Adrenal gland (tissue), 12 donors: ENCODE measurements around the gene EIF4E. TPM values are rescaled to one million over a fixed set of nuclear protein-coding genes. Genes with fewer than 3 reads are reported as not detected.
A peak's percentile ranks its signal among the peaks of the same experiment; 100 is the strongest.
"Not testable (repeated sequence)": the region's sequence is repeated elsewhere in the genome, so short reads cannot be mapped to it uniquely, and the experiment has no call there.

Source experiments
- DNase-seq, 7 donors: peaks; one replicate each; pipeline ENCODE4 v3.0.0-alpha.2; 2019 to 2020
- H3K27ac ChIP-seq, 5 donors: fragments of 200-600 bp; sonication (generic) in 4 of 5; 1 replicate in 3 of 5; 2 replicates in 2 of 5; pipeline versions ENCODE4 v1.5.1 to v1.8.0; 2016 to 2020; ENCODE audit warnings: mild to moderate bottlenecking in 1 of 5
- H3K27me3 ChIP-seq: fragments of 200-600 bp; 2 replicates; pipeline ENCODE4 v1.8.0; 2021
- H3K36me3 ChIP-seq, 2 donors: fragments of 200-600 bp; replicated peaks in 1 of 2; 1 replicate in 1 of 2; 2 replicates in 1 of 2; pipeline versions ENCODE4 v1.5.1 to v1.8.0; 2018 to 2022
- H3K4me1 ChIP-seq, 2 donors: fragments of 200-600 bp; replicated peaks in 1 of 2; 1 replicate in 1 of 2; 2 replicates in 1 of 2; pipeline versions ENCODE4 v1.5.1 to v1.8.0; 2018 to 2021
- H3K4me3 ChIP-seq, 4 donors: fragments of 200-600 bp; sonication (generic) in 3 of 4; one replicate each; pipeline ENCODE4 v1.5.1; 2016 to 2018
- H3K9me3 ChIP-seq, 3 donors: fragments of 200-600 bp; sonication (generic) in 1 of 3; replicated peaks in 1 of 3; 1 replicate in 2 of 3; 2 replicates in 1 of 3; pipeline versions ENCODE4 v1.5.1 to v1.8.0; 2016 to 2021
- POLR2A ChIP-seq, 2 donors: fragments of 450-650 bp; IDR thresholded peaks; one replicate each; pipeline ENCODE4 v1.6.1; 2017; ENCODE audit warnings: antibody characterized with exemption in 2 of 2, mild to moderate bottlenecking in 2 of 2, moderate library complexity in 1 of 2
- WGBS, 4 donors: extraction: QIAGEN DNeasy Blood & Tissue Kit in 2 of 4; methylation state at CpG; one replicate each; pipeline versions ENCODE4 v1.1.5 to v1.1.7; 2013 to 2017; 5-methylcytosine and 5-hydroxymethylcytosine counted together
- intact Hi-C, 2 donors: fragments of 100-400 bp; cut with DNase I; formaldehyde crosslinking; loops; one replicate each; pipeline versions ENCODE4 v1.14.1 to v1.15.0; 2022 to 2023
- polyA plus RNA-seq, 3 donors: library from polyadenylated mRNA; stranded (reverse); fragments of 200-250 nt in 2 of 3; fragments of 350-450 nt in 1 of 3; fragmentation: Illumina TruSeq in 1 of 3; extraction: RNeasy Lipid Tissue Mini Kit (QIAGEN cat#74804) in 1 of 3; gene quantifications; one replicate each; pipeline ENCODE4 v1.2.3, GENCODE V29; 2013 to 2014
- total RNA-seq, 9 donors: library from RNA; depleted of rRNA in 4 of 9; stranded (reverse); fragments of >200 nt in 4 of 9; fragments of 120-200 nt in 1 of 9; fragmentation: NEBNext Ultra II Directional in 1 of 9; extraction: Animal tissue kit (Norgen Biotek cat#: 25700) in 1 of 9; gene quantifications; one replicate each; pipeline versions ENCODE4 v1.1.0 to v1.2.4, GENCODE V29; 2013 to 2023
- TF ChIP-seq, protein P1 (sequence below), 6 experiments: fragments of 450-650 bp in 4 of 6; fragments of 200-600 bp in 2 of 6; sonication (generic) in 1 of 6; IDR thresholded peaks; 1 replicate in 5 of 6; 2 replicates in 1 of 6; pipeline versions ENCODE4 v1.5.1 to v1.8.0; 2016 to 2021; ENCODE audit warnings: antibody characterized with exemption in 6 of 6, mild to moderate bottlenecking in 2 of 6, moderate library complexity in 1 of 6
- donor health status: healthy with polysubstance abuse.
- donor health status: Bipolar disorder and iron deficiency.
- donor health status: DM: yes; HTN: yes; CAD: no.
- donor health status: DM: no; HTN: no; CAD: no.
- donor health status: DM: no; HTN: no; CAD: no.
- donor health status: DM: yes; HTN: yes; CAD: no.

The EIF4E gene
- total and polyA plus RNA-seq, 12 donors: 5.9 to 169 (median 66.8) TPM

DNA sequence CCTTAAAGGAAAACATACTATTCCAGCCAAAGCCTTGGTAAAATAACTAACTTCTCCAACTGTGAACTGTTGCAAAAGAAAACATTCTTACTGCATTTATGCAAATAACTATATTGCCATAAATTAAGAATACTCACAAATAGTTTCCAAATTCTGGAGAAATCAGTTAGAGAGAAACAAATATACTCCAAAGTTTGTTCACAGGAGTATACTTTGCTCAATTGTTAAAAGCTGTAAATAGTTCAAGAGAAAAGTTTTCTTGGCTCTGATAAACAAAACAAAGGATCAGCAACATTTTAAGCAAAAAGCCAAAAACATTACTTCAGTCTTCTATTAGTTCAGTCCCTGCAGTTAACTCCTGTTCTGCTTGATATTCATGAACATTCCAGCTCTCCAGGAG lies 83.0 kb downstream of the EIF4E start:
- no peak for DNase-seq
- H3K36me3 ChIP-seq: no peaks in the 10 kb centered on the region
- no peaks in the 10 kb centered on the region for H3K27me3 ChIP-seq
- H3K4me1 ChIP-seq: no peaks in the 10 kb centered on the region
- H3K27ac ChIP-seq: no peak overlapping the region
- intact Hi-C loops: no loop called here
- TF ChIP-seq, protein P1, sequence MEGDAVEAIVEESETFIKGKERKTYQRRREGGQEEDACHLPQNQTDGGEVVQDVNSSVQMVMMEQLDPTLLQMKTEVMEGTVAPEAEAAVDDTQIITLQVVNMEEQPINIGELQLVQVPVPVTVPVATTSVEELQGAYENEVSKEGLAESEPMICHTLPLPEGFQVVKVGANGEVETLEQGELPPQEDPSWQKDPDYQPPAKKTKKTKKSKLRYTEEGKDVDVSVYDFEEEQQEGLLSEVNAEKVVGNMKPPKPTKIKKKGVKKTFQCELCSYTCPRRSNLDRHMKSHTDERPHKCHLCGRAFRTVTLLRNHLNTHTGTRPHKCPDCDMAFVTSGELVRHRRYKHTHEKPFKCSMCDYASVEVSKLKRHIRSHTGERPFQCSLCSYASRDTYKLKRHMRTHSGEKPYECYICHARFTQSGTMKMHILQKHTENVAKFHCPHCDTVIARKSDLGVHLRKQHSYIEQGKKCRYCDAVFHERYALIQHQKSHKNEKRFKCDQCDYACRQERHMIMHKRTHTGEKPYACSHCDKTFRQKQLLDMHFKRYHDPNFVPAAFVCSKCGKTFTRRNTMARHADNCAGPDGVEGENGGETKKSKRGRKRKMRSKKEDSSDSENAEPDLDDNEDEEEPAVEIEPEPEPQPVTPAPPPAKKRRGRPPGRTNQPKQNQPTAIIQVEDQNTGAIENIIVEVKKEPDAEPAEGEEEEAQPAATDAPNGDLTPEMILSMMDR (IDR thresholded peaks at IDR 0.05): no peak
- no peak for TF ChIP-seq POLR2A (IDR thresholded peaks at IDR 0.05)
- H3K4me3 ChIP-seq: no peak overlapping the region
- H3K9me3 ChIP-seq: peaks cover 0 to 5% (median 4%) of the 10 kb centered on the region in 3 donors

DNA sequence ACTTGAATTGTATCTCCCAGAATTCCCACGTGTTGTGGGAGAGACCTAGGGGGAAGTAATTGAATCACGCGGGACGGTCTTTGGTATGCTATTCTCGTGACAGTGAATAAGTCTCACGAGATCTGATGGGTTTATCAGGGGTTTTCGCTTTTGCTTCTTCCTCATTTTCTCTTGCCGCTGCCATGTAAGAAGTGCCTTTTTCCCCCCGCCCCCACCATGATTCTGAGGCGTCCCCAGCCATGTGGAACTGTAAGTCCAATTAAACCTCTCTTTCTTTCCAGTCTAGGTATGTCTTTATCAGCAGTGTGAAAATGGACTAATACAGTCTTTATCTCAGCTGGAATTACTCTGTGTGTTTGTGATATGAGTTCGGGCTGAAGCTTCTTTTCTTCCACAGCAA lies 86.0 kb downstream of the EIF4E start:
- intact Hi-C loops, H3K36me3 ChIP-seq: not testable (repeated sequence)

DNA sequence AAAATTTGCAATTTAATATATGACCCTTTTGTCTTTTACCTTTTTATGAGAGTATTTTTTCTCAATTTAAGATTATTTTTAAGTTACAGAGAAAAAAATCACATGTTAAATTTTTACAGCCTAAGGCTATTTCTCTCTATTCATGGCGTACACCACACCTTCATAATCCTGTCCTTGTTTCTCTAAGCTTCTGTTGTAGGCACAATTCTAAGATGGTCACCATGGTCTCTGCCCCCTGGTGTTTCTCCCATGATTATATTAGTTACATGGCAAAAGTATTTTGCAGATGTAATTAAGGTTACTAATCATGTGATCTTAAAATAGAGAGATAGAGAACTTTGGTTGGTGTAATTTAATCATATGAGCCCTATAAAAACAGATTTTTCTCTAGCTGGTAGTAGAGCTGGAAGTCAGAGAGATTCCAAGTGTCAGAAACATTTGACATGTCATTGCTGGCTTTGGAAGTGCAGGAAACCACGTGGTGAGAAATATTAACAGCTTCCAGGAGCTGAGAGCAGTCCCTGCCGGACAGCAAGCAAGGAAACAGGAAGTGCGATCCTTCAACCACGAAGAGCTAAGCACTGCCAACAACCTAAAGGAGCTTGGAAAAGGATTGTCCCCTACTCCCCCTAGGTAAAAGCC lies 89.8 kb downstream of the EIF4E start:
- no peaks in the 10 kb centered on the region for H3K4me1 ChIP-seq
- WGBS, 4 donors: 37 to 62% (median 52%) methylated on average over 5 of the region's 5 CpGs
- TF ChIP-seq, protein P1 (IDR thresholded peaks at IDR 0.05): no peak
- no peak for TF ChIP-seq POLR2A (IDR thresholded peaks at IDR 0.05)
- intact Hi-C loops: no loop called here
- DNase-seq: peak in 3 of 7 donors; percentile 10 to 55 (median 21)
- no peak overlapping the region for H3K27ac ChIP-seq
- no peaks in the 10 kb centered on the region for H3K27me3 ChIP-seq
- H3K36me3 ChIP-seq: no peaks in the 10 kb centered on the region
- no peak overlapping the region for H3K4me3 ChIP-seq
- no peaks in the 10 kb centered on the region for H3K9me3 ChIP-seq

More for the DNA sequence above, 86.0 kb downstream of the EIF4E start:
- H3K4me3 ChIP-seq, DNase-seq, H3K27ac ChIP-seq, H3K27me3 ChIP-seq, H3K9me3 ChIP-seq, H3K4me1 ChIP-seq: not testable (repeated sequence)
- 81 to 91% (median 88%) methylated on average over 11 of the region's 11 CpGs for WGBS, 4 donors

DNA sequence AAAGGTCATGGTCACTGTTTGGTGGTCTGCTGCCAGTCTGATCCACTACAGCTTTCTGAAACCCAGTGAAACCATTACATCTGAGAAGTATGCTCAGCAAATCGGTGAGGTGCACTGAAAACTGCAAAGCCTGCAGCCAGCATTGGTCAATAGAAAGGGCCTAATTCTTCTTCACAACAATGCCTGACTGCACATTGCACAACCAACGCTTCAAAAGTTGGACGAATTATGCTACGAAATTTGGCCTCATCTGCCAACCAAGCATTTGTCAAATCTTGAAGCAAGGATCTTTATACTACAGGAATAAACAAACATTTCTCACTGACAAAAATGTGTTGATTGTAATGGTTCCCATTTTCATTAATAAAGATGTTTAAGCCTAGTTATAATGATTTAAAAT lies 90.4 kb downstream of the EIF4E start:
- Histone ChIP-seq H3K4me1 (no peaks in the 10 kb centered on the region), H3K27ac (no peak overlapping the region), H3K36me3 (no peaks in the 10 kb centered on the region), H3K4me3 (no peak overlapping the region), H3K27me3 (no peaks in the 10 kb centered on the region), H3K9me3 (no peaks in the 10 kb centered on the region)
- TF ChIP-seq, protein P1 (IDR thresholded peaks at IDR 0.05): no peak
- no peak for TF ChIP-seq POLR2A (IDR thresholded peaks at IDR 0.05)
- intact Hi-C loops: no loop called here
- 51 to 70% (median 62%) methylated on average over 4 of the region's 4 CpGs for WGBS, 4 donors
- peak in 3 of 7 donors; percentile 19 to 56 (median 54) for DNase-seq

DNA sequence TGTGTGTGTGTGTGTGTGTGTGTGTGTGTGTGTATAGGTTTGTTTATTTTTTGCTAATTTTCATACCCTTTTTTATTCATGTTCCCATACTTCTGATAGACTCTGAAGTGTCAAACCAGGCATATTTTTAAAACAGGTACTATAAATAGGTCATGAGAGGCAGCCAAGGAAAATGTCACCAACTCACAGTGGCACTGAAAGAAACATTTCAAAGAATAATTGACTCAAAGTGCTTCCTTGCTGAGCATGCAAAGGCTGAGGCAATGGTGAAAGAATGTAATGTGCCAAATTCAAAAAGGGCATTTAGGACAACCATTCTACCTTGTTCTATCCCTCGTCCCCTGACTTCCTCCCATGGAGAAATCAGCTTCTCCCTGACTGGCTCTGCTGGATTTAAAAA lies 95.5 kb downstream of the EIF4E start:
- Histone ChIP-seq H3K4me1 (no peaks in the 10 kb centered on the region), H3K4me3 (no peak overlapping the region), H3K27me3 (no peaks in the 10 kb centered on the region), H3K9me3 (no peaks in the 10 kb centered on the region), H3K36me3 (no peaks in the 10 kb centered on the region), H3K27ac (no peak overlapping the region)
- WGBS, 4 donors: 59 to 74% (median 60%) methylated on average over 1 of the region's 1 CpG
- no peak for TF ChIP-seq POLR2A (IDR thresholded peaks at IDR 0.05)
- TF ChIP-seq, protein P1 (IDR thresholded peaks at IDR 0.05): no peak
- intact Hi-C loops: no loop called here
- no peak for DNase-seq

DNA sequence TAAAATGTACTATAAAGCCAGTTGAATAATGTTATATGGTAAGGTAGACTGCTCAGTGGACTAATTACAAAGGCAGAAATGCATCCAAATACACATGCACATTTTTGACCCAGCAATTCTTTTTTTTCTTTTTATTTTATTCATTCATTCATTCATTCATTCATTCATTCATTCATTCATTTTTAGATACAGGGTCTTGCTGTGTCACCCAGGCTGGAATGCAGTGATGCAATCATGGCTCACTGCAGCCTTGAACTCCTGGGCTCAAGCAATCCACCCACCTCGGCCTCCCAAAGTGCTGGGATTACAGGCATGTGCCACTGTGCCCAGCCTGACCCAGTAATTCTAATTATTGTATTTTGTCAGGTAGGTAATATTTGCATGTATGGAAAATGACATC lies 97.9 kb downstream of the EIF4E start:
- H3K4me1 ChIP-seq, H3K27ac ChIP-seq, H3K36me3 ChIP-seq, H3K9me3 ChIP-seq, H3K4me3 ChIP-seq, H3K27me3 ChIP-seq, intact Hi-C loops, DNase-seq: not testable (repeated sequence)
- WGBS, 4 donors: 48 to 59% (median 53%) methylated on average over 1 of the region's 1 CpG
